HG03439 (cell line): ENCODE measurements around the gene ZDHHC14.
"Not testable (repeated sequence)": the region's sequence is repeated elsewhere in the genome, so short reads cannot be mapped to it uniquely, and the experiment has no call there.

Experiments used
- ATAC-seq: cut with Tn5 transposase; IDR thresholded peaks from one replicate; pipeline ENCODE4 v1.9.1; 2021; ENCODE audit warnings: mild to moderate bottlenecking, moderate library complexity; ENCODE audit not compliant: unreplicated experiment

Gene ZDHHC14

GRCh38 chr6:157672726-157673412 is 291.9 kb downstream of the ZDHHC14 start:
- no peak for ATAC-seq

GRCh38 chr6:157673596-157673995 is 292.6 kb downstream of the ZDHHC14 start:
- no peak for ATAC-seq

- no peak for ATAC-seq
Observed at GRCh38 chr6:157674061-157674460, 293.1 kb downstream of the ZDHHC14 start.

GRCh38 chr6:157675831-157676230 is 294.8 kb downstream of the ZDHHC14 start:
- no peak for ATAC-seq

- ATAC-seq = no peak
Observed at GRCh38 chr6:157676241-157676640, 295.3 kb downstream of the ZDHHC14 start.

GRCh38 chr6:157677235-157677634 is 296.2 kb downstream of the ZDHHC14 start:
- ATAC-seq = no peak

GRCh38 chr6:157679605-157680580 is 298.9 kb downstream of the ZDHHC14 start:
- no peak for ATAC-seq

- no peak for ATAC-seq
Observed at GRCh38 chr6:157681041-157681650, 300.2 kb downstream of the ZDHHC14 start.

GRCh38 chr6:157682856-157683481 is 302.0 kb downstream of the ZDHHC14 start:
- no peak for ATAC-seq

GRCh38 chr6:157683707-157684106 is 302.7 kb downstream of the ZDHHC14 start:
- ATAC-seq = no peak

GRCh38 chr6:157684620-157685299 is 303.8 kb downstream of the ZDHHC14 start:
- ATAC-seq = no peak

GRCh38 chr6:157685596-157686280 is 304.7 kb downstream of the ZDHHC14 start:
- no peak for ATAC-seq

- ATAC-seq = no peak
Observed at GRCh38 chr6:157688275-157688959, 307.4 kb downstream of the ZDHHC14 start.

- no peak for ATAC-seq
Observed at GRCh38 chr6:157688960-157689599, 308.1 kb downstream of the ZDHHC14 start.

GRCh38 chr6:157689875-157690274 is 308.9 kb downstream of the ZDHHC14 start:
- ATAC-seq = no peak

GRCh38 chr6:157690441-157691210 is 309.6 kb downstream of the ZDHHC14 start:
- ATAC-seq = no peak

GRCh38 chr6:157691621-157692020 is 310.6 kb downstream of the ZDHHC14 start:
- not testable (repeated sequence) for ATAC-seq

GRCh38 chr6:157693867-157694266 is 312.9 kb downstream of the ZDHHC14 start:
- no peak for ATAC-seq
